Measurements from ENCODE around the gene PPAN.

PPAN gene

DNA sequence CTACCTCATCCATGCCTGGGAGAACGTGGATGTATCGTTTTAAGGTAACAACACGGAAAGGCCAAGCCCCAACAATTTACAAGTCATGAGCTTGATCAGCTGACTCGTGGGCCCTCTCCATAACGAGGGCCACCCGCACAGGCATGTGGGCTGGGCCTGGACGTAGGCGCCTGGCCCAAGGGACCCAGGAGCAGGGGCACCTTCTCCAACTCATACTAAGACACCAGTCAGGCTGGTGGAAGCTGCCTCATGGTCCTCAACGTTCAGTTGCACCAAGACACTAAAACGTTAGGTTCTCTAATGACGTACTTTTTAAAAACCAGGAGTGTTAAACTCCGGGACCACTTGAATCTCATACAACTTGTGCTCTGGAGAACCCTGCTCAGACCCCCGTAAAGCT lies 35.3 kb downstream of the PPAN start:
- no peak for DNase-seq (ENCODE audit: low read depth)

DNA sequence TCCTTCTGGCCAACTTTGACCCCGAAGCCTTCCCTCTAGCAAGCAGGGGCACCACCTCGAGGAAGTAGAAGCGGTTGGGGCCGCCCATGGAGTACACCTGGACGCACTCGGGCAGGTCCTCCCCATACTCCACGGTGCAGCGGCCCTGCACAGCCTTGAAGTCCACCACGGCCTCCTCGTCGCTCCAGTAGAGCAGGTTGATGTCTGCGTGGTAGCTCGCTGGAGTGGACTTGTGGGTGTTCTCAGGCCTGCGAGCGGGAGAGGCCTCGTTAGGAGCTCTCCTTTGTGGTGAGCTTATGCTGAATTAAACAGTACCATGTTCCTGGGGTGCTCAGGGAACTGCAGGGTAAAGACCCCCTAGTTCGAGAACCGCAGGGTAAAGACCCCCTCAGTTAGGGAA lies 35.8 kb downstream of the PPAN start:
- DNase-seq (ENCODE audit: low read depth) = no peak

DNA sequence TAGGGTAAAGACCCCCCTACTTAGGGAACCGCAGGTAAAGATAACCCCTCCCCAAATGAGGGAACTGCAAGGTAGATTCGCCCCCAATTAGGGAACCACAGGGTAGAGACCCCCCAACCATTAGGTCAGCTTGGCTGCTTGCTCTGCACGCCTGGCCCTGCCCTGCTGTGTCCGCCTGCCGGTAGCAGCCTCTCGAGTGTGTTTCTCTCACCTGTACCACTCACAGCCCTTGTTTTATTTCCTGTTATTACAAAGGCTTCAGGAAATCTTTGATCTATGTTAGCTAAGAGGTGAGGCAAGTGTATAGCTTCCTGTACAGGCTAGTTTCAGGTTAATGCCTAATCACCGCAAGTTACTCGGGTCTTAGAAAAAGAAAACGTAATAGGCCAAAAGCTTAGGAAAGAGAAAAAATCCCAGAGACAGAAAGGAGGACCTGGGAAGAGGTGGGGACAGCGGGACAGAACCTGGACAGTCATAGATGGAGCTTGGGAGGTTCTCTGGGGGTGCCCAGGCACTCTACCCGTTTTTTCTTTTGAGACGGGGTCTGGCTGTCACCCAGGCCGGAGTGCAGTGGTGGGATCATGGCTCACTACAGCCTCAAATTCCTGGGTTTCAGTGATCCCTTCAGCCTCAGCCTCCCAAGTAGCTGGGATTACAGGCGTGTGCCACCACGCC lies 36.7 kb downstream of the PPAN start:
- DNase-seq (ENCODE audit: low read depth) = no peak

DNA sequence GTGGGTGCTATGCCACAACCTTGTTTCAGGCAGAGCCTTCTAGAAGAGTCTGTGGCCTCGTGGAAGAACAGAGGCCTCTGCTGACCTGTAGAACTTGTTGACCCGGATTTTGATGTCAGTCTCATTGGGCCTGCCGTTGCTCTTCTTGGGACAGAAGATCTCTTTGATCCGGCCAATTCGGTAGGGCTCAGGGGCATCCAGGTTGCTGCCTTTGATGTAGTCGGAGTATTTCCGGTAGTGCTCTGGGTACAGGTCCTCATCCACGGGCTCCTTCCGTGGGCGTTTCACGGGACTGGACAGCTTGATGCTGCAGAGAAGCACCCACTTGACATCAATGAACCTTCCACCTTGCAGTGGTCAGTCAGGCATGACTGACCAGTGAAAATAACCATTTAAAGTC lies 37.5 kb downstream of the PPAN start:
- DNase-seq (ENCODE audit: low read depth) = no peak

DNA sequence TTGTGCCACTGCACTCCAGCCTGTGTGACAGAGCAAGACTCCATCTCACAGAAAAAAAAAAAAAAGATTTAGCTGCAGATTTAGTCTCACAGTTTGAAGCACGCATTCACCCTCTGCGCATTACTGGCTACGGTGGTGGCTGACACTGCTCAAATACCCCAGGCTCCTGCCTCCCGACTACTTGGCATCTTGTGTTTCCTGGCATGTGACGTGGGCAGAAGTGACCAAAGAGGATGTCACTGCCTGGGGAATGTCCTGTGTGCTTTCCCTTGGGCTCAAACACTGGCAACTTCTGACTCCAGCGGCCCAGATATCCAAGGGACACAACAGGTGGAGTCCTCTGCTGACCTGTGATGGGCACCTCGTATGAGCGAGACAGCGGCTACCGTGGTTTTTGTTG lies 38.2 kb downstream of the PPAN start:
- no peak for DNase-seq (ENCODE audit: low read depth)

DNA sequence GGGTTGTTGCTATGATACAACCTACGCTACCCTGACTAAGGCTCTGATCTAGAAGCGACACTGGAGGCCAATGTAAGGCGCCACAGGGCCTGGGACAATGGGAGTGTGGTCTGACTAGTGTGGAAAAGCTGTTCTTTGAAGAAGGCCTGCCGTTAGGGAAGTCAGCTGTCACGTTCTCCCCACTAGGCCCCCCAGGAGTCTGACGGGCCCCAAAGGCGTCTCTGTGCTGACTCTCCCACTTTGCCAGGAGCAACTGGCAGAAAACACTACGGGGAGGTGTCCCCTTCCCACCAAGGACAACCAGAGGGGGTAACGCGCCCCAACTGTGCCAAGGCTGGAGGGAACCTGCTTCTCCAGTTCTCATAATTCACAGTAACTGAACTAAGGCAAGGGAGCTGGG lies 38.9 kb downstream of the PPAN start:
- no peak for DNase-seq (ENCODE audit: low read depth)

DNA sequence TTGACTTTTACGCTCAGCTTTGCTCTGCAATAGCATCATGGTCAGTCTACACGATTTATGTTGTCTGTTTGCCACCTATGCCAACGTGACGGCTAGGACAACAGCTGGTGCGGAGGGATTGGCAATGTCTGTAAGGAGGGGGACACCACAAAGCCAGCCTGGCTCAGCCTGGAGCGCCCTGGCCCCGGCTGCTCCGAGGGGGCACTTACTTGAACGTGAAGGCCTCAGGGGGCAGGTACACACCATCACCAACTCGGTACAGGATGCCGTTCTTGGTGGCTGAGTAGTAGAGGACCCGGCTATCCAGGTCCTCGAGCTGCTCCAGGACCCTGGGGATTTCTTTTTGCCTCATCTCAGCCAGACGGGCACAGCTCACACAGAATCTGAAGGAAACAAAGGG lies 40.0 kb downstream of the PPAN start:
- no peak for DNase-seq (ENCODE audit: low read depth)

DNA sequence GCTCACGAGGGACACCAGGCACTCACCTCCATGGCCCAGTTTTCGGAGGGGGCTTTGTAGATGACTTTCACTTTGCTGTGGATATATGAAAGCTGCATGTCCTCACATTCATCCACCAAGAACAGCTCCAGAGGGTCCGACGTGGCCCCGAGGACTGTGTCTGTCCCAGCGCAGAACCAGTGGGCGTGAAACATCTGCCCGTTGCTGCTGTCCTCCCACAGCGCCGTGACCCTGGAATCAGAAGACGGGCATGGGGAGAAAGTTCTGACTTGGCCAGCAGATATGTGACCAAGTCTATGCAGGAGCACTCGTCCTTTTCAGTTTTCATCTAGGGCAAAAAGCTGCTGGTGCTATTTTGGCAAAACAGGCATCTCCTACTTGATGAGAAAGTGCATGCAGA lies 43.3 kb downstream of the PPAN start:
- DNase-seq (ENCODE audit: low read depth) = no peak

DNA sequence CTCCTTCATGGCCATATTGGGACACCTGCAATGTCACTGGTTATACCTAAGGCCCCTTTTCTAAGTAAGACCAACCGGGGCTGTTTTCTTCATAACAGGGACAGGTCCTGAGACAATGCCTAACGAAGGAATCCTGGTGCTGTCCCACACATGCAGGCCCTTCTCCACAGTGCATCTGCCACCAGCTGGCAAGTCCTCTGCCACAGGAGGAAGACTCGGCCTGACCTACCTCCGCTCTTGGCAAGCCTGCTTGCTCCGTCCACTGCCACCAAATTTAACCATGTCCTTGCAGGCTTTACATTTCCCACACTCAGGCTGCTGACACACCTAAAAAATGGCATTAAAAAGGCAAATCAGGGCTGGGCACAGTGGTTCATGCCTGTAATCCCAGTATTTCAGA lies 45.4 kb downstream of the PPAN start:
- DNase-seq (ENCODE audit: low read depth) = no peak

DNA sequence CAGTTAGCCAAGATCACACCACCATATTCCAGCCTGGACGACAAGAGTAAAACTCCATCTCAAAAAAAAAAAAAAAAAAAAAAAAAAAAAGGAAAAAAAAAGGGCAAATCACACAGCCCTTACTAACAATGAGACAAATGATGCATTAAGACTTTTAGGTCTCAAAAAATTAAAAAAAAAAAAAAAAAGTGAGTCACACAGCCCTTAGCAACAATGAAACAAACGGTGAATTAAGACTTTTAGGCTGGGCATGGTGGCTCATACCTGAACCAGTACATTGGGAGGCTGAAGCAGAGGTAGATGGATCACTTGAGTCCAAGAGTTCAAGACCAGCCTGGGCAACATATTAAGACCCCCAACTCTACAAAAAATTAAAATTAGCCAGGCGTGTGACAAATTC lies 45.9 kb downstream of the PPAN start:
- no peak for DNase-seq (ENCODE audit: low read depth)

DNA sequence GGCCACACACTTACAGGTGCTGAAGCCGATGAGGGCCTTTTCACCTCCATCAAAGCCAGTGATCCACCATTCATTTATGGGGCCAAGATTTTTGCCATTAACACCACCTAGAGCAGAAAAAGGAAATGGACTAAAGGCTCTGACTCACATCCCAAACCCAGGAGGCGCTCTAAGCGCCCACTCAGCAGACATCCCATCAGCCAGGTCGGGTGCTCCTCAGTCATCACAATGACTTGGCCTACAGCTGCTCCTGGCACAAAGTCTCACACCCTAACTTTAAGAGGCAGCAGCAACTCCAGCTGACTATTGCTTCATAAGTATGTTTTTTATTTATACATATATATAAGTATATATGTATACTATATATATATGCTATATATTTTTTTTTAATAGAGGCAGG lies 49.7 kb downstream of the PPAN start:
- DNase-seq (ENCODE audit: low read depth) = no peak

DNA sequence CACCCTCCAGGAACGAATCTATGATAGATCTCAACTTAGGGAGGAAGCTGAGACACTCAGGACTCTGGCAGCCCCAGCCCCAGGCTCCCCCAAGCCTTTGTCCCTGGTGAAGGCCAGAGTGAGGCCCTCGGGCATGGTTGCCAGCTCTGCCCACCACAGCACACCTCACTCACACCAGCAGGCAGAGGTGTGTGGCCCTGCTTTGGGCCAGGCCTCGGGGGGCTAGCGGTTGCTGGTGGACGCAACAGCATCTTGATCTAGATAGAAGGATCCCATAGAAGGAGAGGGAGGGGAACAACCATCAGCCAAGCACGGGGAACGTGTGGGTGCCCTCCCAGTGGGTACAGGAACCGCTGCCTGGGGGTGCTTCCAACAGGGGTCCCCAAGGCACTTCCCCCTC lies 51.9 kb downstream of the PPAN start:
- no peak for DNase-seq (ENCODE audit: low read depth)

DNA sequence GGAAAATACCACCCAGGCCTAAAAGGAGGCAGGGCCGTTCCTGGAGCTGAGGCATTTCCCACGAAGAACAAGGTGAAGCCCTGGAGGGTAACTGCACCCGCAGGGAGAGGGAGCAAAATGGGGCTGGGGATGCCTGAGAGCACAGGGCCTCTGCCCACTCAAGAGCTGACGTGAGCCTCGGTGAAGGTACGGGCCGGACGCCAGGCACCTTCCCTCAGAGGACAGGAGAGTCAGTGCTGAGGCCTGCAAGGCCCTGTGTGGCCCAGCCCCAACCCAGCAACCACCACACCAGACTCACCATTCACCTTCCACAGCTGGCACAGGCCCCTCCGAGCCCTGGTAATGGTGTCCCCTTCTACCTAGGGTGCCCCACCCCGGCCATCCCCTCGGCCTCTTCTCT lies 52.3 kb downstream of the PPAN start:
- no peak for DNase-seq (ENCODE audit: low read depth)

DNA sequence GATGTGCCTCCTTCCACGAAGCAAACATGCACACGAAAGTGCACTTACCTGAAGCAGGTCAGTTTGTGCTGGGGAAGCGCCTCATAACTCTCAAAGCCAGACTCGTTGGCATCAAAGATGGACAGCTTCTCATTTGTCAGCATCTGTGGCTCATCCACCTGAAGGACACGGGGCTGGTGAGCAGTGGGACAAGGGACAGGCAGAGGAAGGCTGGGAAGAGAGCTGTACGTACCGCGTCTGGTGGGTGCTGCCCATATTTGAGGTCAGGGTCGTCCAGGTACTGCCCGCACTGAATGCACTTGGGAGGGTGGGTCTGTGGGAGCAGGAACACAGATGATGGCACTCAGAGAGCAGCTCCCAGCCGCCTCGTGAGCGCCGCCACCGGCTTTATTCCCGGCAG lies 53.4 kb downstream of the PPAN start:
- no peak for DNase-seq (ENCODE audit: low read depth)
